ENCODE measurements around the gene CENPC.
"Not testable (repeated sequence)": the region's sequence is repeated elsewhere in the genome, so short reads cannot be mapped to it uniquely, and the experiment has no call there.

Gene CENPC

GRCh38 chr4:67550451-67550850 lies 5.1 kb upstream of the CENPC start:
- no peak for DNase-seq (ENCODE audit: low read depth)

- DNase-seq (ENCODE audit: low read depth) = no peak
These were observed 3.8 kb upstream of the CENPC start for GRCh38 chr4:67549123-67549522.

GRCh38 chr4:67546971-67547370 lies 1.7 kb upstream of the CENPC start:
- no peak for DNase-seq (ENCODE audit: low read depth)

GRCh38 chr4:67546004-67546356 lies 677 bp upstream of the CENPC start:
- DNase-seq (ENCODE audit: low read depth) = no peak

- DNase-seq (ENCODE audit: low read depth) = no peak
These were observed 3.2 kb downstream of the CENPC start for GRCh38 chr4:67542076-67542475.

- no peak for DNase-seq (ENCODE audit: low read depth)
These were observed 5.5 kb downstream of the CENPC start for GRCh38 chr4:67539830-67540229.

GRCh38 chr4:67535280-67535840 lies 9.9 kb downstream of the CENPC start:
- no peak for DNase-seq (ENCODE audit: low read depth)

GRCh38 chr4:67533112-67533511 lies 12.2 kb downstream of the CENPC start:
- DNase-seq (ENCODE audit: low read depth) = no peak

- not testable (repeated sequence) for DNase-seq (ENCODE audit: low read depth)
These were observed 12.9 kb downstream of the CENPC start for GRCh38 chr4:67532397-67532796.

- no peak for DNase-seq (ENCODE audit: low read depth)
These were observed 13.8 kb downstream of the CENPC start for GRCh38 chr4:67531379-67531962.

GRCh38 chr4:67524140-67524539 lies 21.2 kb downstream of the CENPC start:
- DNase-seq (ENCODE audit: low read depth) = not testable (repeated sequence)

GRCh38 chr4:67522851-67523671 lies 22.2 kb downstream of the CENPC start:
- no peak for DNase-seq (ENCODE audit: low read depth)

GRCh38 chr4:67522230-67522629 lies 23.1 kb downstream of the CENPC start:
- DNase-seq (ENCODE audit: low read depth) = no peak

- no peak for DNase-seq (ENCODE audit: low read depth)
These were observed 23.8 kb downstream of the CENPC start for GRCh38 chr4:67521506-67521905.

GRCh38 chr4:67520141-67520540 lies 25.2 kb downstream of the CENPC start:
- DNase-seq (ENCODE audit: low read depth) = no peak

GRCh38 chr4:67512501-67512900 lies 32.8 kb downstream of the CENPC start:
- DNase-seq (ENCODE audit: low read depth) = no peak

- DNase-seq (ENCODE audit: low read depth) = no peak
These were observed 44.9 kb downstream of the CENPC start for GRCh38 chr4:67500373-67500772.

- DNase-seq (ENCODE audit: low read depth) = no peak
These were observed 45.5 kb downstream of the CENPC start for GRCh38 chr4:67499799-67500198.

- DNase-seq (ENCODE audit: low read depth) = no peak
These were observed 61.3 kb downstream of the CENPC start for GRCh38 chr4:67483868-67484602.

- no peak for DNase-seq (ENCODE audit: low read depth)
These were observed 64.5 kb downstream of the CENPC start for GRCh38 chr4:67480810-67481209.

GRCh38 chr4:67475155-67475554 lies 70.1 kb downstream of the CENPC start:
- DNase-seq (ENCODE audit: low read depth) = no peak

- no peak for DNase-seq (ENCODE audit: low read depth)
These were observed 74.4 kb downstream of the CENPC start for GRCh38 chr4:67470871-67471270.

- DNase-seq (ENCODE audit: low read depth) = no peak
These were observed 76.5 kb downstream of the CENPC start for GRCh38 chr4:67468830-67469229.
